Measurements from ENCODE around the gene TMOD2.
"Not testable (repeated sequence)": the region's sequence is repeated elsewhere in the genome, so short reads cannot be mapped to it uniquely, and the experiment has no call there.

TMOD2 gene

DNA sequence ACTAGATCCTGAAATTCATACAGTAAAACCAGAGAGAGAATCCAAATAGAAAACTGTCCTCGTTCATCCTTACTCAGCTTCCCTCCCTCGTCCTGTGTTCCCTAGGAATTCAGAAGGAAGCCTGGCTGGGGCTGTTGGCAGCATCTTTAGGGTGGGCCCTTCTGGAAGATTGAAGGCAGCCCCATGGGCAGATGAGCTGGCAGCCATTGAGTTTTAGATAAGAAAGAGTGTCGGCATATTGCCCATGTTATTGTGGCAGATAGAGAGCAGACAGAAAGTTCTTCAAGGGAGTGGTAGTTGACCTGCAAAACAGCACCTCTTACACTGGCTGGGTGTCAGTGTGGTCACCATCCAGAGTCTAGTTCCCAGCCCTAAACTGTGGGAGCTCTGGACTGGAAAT, 23.5 kb downstream of the TMOD2 start:
- no peak for TF ChIP-seq ZFX (IDR thresholded peaks at IDR 0.05; ENCODE audit: borderline replicate concordance)
- TF ChIP-seq, protein P1, sequence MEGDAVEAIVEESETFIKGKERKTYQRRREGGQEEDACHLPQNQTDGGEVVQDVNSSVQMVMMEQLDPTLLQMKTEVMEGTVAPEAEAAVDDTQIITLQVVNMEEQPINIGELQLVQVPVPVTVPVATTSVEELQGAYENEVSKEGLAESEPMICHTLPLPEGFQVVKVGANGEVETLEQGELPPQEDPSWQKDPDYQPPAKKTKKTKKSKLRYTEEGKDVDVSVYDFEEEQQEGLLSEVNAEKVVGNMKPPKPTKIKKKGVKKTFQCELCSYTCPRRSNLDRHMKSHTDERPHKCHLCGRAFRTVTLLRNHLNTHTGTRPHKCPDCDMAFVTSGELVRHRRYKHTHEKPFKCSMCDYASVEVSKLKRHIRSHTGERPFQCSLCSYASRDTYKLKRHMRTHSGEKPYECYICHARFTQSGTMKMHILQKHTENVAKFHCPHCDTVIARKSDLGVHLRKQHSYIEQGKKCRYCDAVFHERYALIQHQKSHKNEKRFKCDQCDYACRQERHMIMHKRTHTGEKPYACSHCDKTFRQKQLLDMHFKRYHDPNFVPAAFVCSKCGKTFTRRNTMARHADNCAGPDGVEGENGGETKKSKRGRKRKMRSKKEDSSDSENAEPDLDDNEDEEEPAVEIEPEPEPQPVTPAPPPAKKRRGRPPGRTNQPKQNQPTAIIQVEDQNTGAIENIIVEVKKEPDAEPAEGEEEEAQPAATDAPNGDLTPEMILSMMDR (IDR thresholded peaks at IDR 0.05), result no peak
- H3K27ac ChIP-seq, result no peak overlapping the region

DNA sequence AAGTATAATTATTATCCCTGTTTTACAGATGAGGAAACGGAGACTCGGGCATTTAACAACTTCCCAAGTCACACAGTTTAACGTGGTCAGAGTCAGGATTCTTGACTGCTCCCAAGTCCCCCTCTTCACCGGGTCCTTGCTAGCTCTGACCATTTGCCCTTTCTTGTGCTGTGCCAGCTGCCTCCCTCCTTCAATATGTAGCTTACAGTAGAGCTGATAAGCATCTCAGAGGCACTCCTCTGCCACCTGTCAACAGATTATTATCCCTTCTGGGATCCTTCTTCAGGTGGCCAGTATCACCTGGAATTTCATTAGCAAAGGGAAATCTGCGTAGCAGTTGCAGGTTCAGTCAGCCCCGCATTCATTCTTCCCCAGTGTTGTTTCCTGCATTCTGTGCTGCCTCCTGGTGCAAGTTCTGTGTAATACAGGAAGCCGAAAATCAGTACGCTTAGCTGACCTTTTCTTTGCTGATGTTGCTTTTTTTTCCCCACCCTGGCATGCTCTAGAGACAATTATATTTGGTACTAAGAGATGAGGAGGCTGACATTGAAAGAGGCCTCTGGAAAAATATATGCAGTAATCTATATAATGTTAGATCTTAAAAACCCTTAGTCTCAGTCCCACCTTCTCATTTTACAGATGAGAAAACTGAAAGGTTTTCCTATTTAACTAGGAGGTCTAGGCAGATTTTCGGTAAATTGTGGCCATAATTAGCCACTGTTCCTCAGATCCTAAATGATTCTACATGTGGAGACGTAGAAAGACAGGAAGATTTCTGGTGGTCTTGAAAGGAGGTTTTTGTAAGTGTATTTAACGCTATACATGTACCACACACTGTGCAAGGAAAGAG, 24.8 kb downstream of the TMOD2 start:
- H3K27ac ChIP-seq, result no peak overlapping the region
- TF ChIP-seq ZFX (IDR thresholded peaks at IDR 0.05; ENCODE audit: borderline replicate concordance), result no peak
- TF ChIP-seq, protein P1 (IDR thresholded peaks at IDR 0.05), result peak; percentile 71

DNA sequence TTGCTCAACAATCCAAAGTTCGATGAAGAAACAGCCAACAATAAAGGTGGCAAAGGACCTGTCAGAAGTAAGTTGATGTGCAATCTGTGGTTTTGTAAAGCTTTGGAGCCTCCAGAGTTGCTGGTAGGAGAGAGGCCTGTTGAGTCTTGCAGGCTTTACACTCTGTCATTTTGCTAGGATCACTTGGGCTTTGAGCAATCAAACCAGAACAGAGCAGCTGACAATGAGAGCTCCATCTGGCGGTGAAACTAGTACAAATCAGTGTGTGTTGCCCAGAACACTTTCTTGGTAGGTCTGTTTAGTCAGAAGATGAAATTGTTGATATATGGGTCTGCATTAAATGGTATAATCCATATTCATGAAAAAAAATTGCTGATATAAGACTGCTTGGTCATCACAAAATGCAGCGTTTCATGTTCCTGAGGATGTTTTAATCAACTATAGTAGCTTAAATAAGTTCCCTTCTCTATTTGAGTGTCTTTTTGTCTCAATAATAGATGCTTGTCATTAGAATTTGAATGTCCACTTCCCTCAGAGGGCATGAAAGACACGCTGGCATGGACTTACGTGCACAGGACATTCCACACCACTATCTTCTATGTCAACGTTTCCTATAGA, 25.7 kb downstream of the TMOD2 start:
- TF ChIP-seq, protein P1 (IDR thresholded peaks at IDR 0.05), result peak; percentile 80
- no peak for TF ChIP-seq ZFX (IDR thresholded peaks at IDR 0.05; ENCODE audit: borderline replicate concordance)
- no peak overlapping the region for H3K27ac ChIP-seq

DNA sequence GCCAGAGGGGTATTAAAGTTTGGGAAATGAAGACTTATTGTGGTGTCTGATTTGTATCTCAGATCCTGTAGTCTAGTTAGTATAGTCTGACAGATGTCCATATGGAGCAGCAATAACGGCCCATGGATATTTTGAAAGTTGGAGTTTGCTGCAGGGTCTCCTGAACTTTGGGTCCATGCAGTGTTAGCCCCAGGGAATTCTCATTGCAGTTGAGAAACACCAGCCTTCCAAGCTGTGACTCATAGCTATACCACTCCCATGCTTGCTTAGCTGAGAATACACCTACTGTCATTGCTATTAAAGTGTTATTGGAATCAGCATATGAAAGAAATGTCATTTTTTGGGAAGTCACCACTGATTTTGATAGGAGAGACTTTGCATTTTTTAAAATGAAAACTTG, 29.2 kb downstream of the TMOD2 start:
- H3K27ac ChIP-seq, result no peak overlapping the region
- no peak for TF ChIP-seq ZFX (IDR thresholded peaks at IDR 0.05; ENCODE audit: borderline replicate concordance)
- TF ChIP-seq, protein P1 (IDR thresholded peaks at IDR 0.05), result no peak

DNA sequence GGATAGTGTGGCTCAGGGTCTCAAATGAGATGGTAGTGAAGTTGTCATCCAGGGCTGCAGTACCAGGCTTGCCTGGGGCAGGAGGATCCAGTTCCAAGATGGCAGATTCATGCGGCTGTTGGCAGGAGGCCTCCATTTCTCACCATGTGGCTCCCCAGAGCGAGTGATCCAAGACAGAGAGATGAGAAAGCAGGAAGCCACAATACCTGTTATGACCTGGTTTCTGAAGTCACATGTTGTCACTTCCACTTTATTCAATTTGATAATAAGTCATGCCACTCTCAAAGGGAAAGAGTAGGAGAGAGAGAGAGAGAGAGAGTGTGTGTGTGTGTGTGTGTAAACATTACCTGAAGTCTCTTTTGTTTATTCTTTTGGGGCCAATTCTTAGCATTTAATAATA, 30.1 kb downstream of the TMOD2 start:
- TF ChIP-seq, protein P1 (IDR thresholded peaks at IDR 0.05), result no peak
- TF ChIP-seq ZFX (IDR thresholded peaks at IDR 0.05; ENCODE audit: borderline replicate concordance), result no peak
- H3K27ac ChIP-seq, result no peak overlapping the region

DNA sequence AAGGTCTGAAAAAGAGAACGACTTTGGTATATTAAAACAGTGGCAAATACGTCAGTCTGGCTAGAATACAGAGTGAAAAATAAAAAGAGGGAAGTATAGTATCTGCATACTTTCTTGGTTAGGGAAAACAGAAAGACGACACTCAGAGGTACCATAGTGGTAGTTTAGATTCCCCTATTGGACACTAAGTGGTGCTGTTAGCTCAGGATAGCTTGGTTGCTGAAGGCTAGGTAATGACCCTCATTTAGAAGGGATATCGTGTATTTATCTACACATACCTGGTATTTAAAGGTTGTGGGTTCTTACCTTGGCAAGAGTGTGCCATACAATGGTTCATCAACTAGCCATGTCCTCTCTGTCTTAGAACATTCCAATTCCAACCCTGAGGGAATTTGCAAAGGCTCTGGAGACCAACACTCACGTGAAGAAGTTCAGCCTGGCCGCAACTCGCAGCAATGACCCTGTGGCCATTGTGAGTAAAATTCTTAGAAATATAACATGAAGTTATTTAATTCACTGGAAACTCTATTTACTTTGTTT, 31.0 kb downstream of the TMOD2 start:
- no peak overlapping the region for H3K27ac ChIP-seq
- no peak for TF ChIP-seq ZFX (IDR thresholded peaks at IDR 0.05; ENCODE audit: borderline replicate concordance)
- TF ChIP-seq, protein P1 (IDR thresholded peaks at IDR 0.05), result peak; percentile 17; the same call in 1 of the 2 replicates

DNA sequence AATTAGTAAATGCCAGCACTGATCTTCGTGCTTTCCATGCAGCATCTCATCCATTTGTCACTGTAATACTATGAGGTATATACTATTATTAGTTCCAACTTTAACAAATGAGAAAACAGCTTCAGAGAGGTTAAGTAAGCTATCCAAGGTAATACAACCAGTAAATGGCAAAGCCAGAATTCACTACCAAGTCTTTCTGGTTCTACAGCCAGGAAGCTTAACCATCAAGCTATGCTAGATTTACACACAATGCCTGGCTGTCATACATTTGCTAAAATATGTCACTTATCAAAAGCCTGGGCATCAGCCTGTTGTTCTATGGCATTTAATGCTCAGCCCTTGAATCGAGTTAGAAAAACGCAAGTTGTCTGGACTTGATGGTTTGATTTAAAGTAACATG, 32.6 kb downstream of the TMOD2 start:
- H3K27ac ChIP-seq, result no peak overlapping the region
- TF ChIP-seq, protein P1 (IDR thresholded peaks at IDR 0.05), result no peak
- no peak for TF ChIP-seq ZFX (IDR thresholded peaks at IDR 0.05; ENCODE audit: borderline replicate concordance)

DNA sequence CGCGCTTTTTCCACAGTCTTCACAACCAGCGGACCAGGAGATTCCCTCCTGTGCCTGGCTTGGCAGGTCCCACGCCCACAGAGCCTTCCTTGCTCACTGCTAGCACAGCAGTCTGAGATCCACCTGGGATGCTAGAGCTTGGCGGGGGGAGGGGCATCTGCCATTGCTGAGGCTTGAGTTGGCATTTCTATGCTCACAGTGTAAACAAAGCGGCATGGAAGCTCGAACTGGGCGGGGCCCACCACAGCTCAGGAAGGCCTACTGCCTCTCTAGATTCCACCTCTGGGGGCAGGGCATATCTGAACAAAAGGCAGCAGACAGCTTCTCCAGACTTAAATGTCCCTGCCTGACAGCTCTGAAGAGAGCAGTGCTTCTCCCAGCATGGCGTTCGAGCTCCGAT, 35.7 kb downstream of the TMOD2 start:
- not testable (repeated sequence) for H3K27ac ChIP-seq

DNA sequence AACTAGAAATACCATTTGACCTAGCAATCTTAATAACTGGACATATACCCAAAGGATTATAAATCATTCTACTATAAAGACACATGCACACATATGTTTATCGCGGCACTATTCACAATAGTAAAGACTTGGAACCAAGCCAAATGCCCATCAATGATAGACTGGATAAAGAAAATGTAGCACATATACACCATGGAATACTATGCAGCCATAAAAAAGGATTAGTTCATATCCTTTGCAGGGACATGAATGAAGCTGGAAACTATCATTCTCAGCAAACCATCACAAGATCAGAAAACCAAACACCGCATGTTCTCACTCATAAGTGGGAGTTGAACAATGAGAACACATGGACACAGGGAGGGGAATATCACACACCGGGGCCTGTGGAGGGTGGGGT, 41.1 kb downstream of the TMOD2 start:
- H3K27ac ChIP-seq, result not testable (repeated sequence)
